A549 (cell line): ENCODE measurements around the gene TGFBR3. TPM values are rescaled to one million over a fixed set of nuclear protein-coding genes. Genes with fewer than 3 reads are reported as not detected.
A peak's percentile ranks its signal among the peaks of the same experiment; 100 is the strongest.

Source experiments
- BHLHE40 ChIP-seq: IDR thresholded peaks from 2 replicates; pipeline ENCODE4 v1.6.1; 2012; ENCODE audit warnings: low read depth, low read length, inconsistent platforms
- CBX8 ChIP-seq: fragments of 200-600 bp; sonication (generic); IDR thresholded peaks from 2 replicates; pipeline ENCODE4 v1.6.1; 2016
- CEBPB ChIP-seq, 2 experiments: fragments of >200 bp in 1 of 2; sonication (Bioruptor Twin) in 1 of 2; formaldehyde crosslinking in 1 of 2; IDR thresholded peaks; 2 replicates each; pipeline ENCODE4 v1.6.1; 2012 to 2016
- CHD2 ChIP-seq: fragments of 150-350 bp; IDR thresholded peaks from 2 replicates; pipeline ENCODE4 v1.6.1; 2014; ENCODE audit warnings: low read length; ENCODE audit not compliant: partially characterized antibody
- CHD4 ChIP-seq: fragments of 200-600 bp; sonication (generic); IDR thresholded peaks from 2 replicates; pipeline ENCODE4 v1.6.1; 2016; ENCODE audit warnings: antibody characterized with exemption, mild to moderate bottlenecking, borderline replicate concordance
- CTCF ChIP-seq: fragments of >200 bp; sonication (Bioruptor Twin); formaldehyde crosslinking; IDR thresholded peaks from 3 replicates; pipeline ENCODE4 v1.5.1; 2016
- EHF ChIP-seq: fragments of 250-450 bp; sonication (Bioruptor Pico); IDR thresholded peaks from 2 replicates; pipeline ENCODE4 v1.5.0; 2020; ENCODE audit warnings: mild to moderate bottlenecking
- EHMT2 ChIP-seq: fragments of 200-600 bp; sonication (generic); IDR thresholded peaks from 2 replicates; pipeline ENCODE4 v1.6.1; 2016; ENCODE audit warnings: antibody characterized with exemption, low read depth, mild to moderate bottlenecking, moderate library complexity
- EP300 ChIP-seq, 2 experiments: fragments of >200 bp; sonication (Bioruptor Twin); formaldehyde crosslinking; IDR thresholded peaks; 2 replicates in 1 of 2; 3 replicates in 1 of 2; pipeline ENCODE4 v1.6.1; 2016 to 2017
- ESRRA ChIP-seq: fragments of 150-350 bp; IDR thresholded peaks from 2 replicates; pipeline ENCODE4 v1.6.1; 2014; ENCODE audit warnings: mild to moderate bottlenecking, low read length, borderline replicate concordance
- FOSB ChIP-seq: fragments of 250-450 bp; sonication (Bioruptor Pico); IDR thresholded peaks from 2 replicates; pipeline ENCODE4 v1.5.0; 2020; ENCODE audit warnings: mild to moderate bottlenecking, moderate library complexity
- FOXS1 ChIP-seq: fragments of 250-450 bp; sonication (Bioruptor Pico); IDR thresholded peaks from 2 replicates; pipeline ENCODE4 v1.5.0; 2020; ENCODE audit warnings: mild to moderate bottlenecking, moderate library complexity
- GATA3 ChIP-seq: IDR thresholded peaks from 2 replicates; pipeline ENCODE4 v1.6.1; 2012; ENCODE audit warnings: borderline replicate concordance
- HDAC2 ChIP-seq: fragments of 200-600 bp; sonication (generic); IDR thresholded peaks from 2 replicates; pipeline ENCODE4 v1.6.1; 2016
- HOXB13 ChIP-seq: fragments of 250-450 bp; sonication (Bioruptor Pico); IDR thresholded peaks from 2 replicates; pipeline ENCODE4 v1.5.0; 2020; ENCODE audit warnings: low read depth, mild to moderate bottlenecking, moderate library complexity
- HOXB5 ChIP-seq: fragments of 250-450 bp; sonication (Bioruptor Pico); IDR thresholded peaks from 2 replicates; pipeline ENCODE4 v1.5.0; 2020; ENCODE audit warnings: mild to moderate bottlenecking, moderate library complexity
- JUNB ChIP-seq: fragments of >200 bp; sonication (Bioruptor Twin); formaldehyde crosslinking; IDR thresholded peaks from 2 replicates; pipeline ENCODE4 v1.6.1; 2016
- KDM1A ChIP-seq: fragments of 200-600 bp; sonication (generic); IDR thresholded peaks from 2 replicates; pipeline ENCODE4 v1.6.1; 2016; ENCODE audit warnings: low read depth, mild to moderate bottlenecking
- KDM5A ChIP-seq: fragments of 200-600 bp; sonication (generic); IDR thresholded peaks from 2 replicates; pipeline ENCODE4 v1.6.1; 2016; ENCODE audit warnings: antibody characterized with exemption, mild to moderate bottlenecking
- MAFK ChIP-seq: fragments of 450-650 bp; IDR thresholded peaks from 2 replicates; pipeline ENCODE4 v1.6.1; 2014; ENCODE audit not compliant: partially characterized antibody
- MAX ChIP-seq: IDR thresholded peaks from 2 replicates; pipeline ENCODE4 v1.6.1; 2012
- MAZ ChIP-seq: fragments of 150-350 bp; IDR thresholded peaks from 2 replicates; pipeline ENCODE4 v1.6.1; 2014; ENCODE audit warnings: antibody characterized with exemption, low read depth, low read length, borderline replicate concordance
- MYC ChIP-seq: IDR thresholded peaks from 2 replicates; pipeline ENCODE4 v1.6.1; 2012; ENCODE audit warnings: mild to moderate bottlenecking, inconsistent platforms, low read length, improper control_type of control experiment, borderline replicate concordance
- NFE2L2 ChIP-seq: fragments of 150-350 bp; conservative IDR thresholded peaks from 2 replicates; pipeline ENCODE4 v1.6.1; 2014; ENCODE audit warnings: low read length
- NR3C1 ChIP-seq: fragments of >200 bp; sonication (Bioruptor Twin); formaldehyde crosslinking; IDR thresholded peaks from 3 replicates; pipeline ENCODE4 v1.6.1; 2017
- PHF8 ChIP-seq: fragments of 200-600 bp; sonication (generic); IDR thresholded peaks from 2 replicates; pipeline ENCODE4 v1.6.1; 2016; ENCODE audit warnings: low read depth, mild to moderate bottlenecking, antibody characterized with exemption, moderate library complexity, borderline replicate concordance
- POLR2A ChIP-seq: IDR thresholded peaks from 2 replicates; pipeline ENCODE4 v1.6.1; 2012; ENCODE audit warnings: mild to moderate bottlenecking, low read length
- POLR2AphosphoS2 ChIP-seq: conservative IDR thresholded peaks from 2 replicates; pipeline ENCODE4 v1.6.1; 2012; ENCODE audit warnings: low read length, improper control_type of control experiment, inconsistent platforms
- RAD21 ChIP-seq, 2 experiments: fragments of >200 bp in 1 of 2; sonication (Bioruptor Twin) in 1 of 2; formaldehyde crosslinking in 1 of 2; IDR thresholded peaks in 1 of 2; conservative IDR thresholded peaks in 1 of 2; 2 replicates in 1 of 2; 3 replicates in 1 of 2; pipeline ENCODE4 v1.6.1; 2012 to 2018; ENCODE audit warnings: inconsistent platforms in 1 of 2
- RCOR1 ChIP-seq: fragments of 150-350 bp; IDR thresholded peaks from 2 replicates; pipeline ENCODE4 v1.6.1; 2014; ENCODE audit warnings: antibody characterized with exemption, low read length, low read depth
- RFX5 ChIP-seq: fragments of 450-650 bp; IDR thresholded peaks from 2 replicates; pipeline ENCODE4 v1.7.1; 2014; ENCODE audit warnings: antibody characterized with exemption, mild to moderate bottlenecking, moderate library complexity
- SMC3 ChIP-seq: fragments of >200 bp; sonication (Bioruptor Twin); formaldehyde crosslinking; IDR thresholded peaks from 3 replicates; pipeline ENCODE4 v1.6.1; 2018; ENCODE audit warnings: inconsistent platforms
- SREBF2 ChIP-seq: fragments of 450-650 bp; IDR thresholded peaks from 2 replicates; pipeline ENCODE4 v1.6.1; 2014; ENCODE audit warnings: mild to moderate bottlenecking, moderate library complexity
- TP53 ChIP-seq: fragments of 250-450 bp; sonication (Bioruptor Pico); IDR thresholded peaks from 2 replicates; pipeline ENCODE4 v1.5.0; 2021; ENCODE audit warnings: mild to moderate bottlenecking, moderate library complexity
- ZFP36 ChIP-seq: fragments of 450-650 bp; IDR thresholded peaks from 2 replicates; pipeline ENCODE4 v1.6.1; 2014; ENCODE audit warnings: borderline replicate concordance; ENCODE audit not compliant: partially characterized antibody
- ZNF302 ChIP-seq: fragments of 250-450 bp; sonication (Bioruptor Pico); IDR thresholded peaks from 2 replicates; pipeline ENCODE4 v1.9.0; 2021; ENCODE audit warnings: inconsistent platforms, mild to moderate bottlenecking, moderate library complexity
- polyA plus RNA-seq, 4 experiments: library from polyadenylated mRNA; depleted of rRNA in 3 of 4; stranded (reverse); fragments of >200 nt; fragmentation: RNase III in 1 of 4; extraction: RNeasy Plus Mini Kit Qiagen cat#74134 plus additional on column Dnase treatment in 1 of 4; gene quantifications; 2 replicates in 3 of 4; 3 replicates in 1 of 4; pipeline ENCODE4 v1.2.3, GENCODE V29; 2011 to 2017
- TF ChIP-seq, protein P1 (sequence below): fragments of 250-450 bp; sonication (Bioruptor Pico); IDR thresholded peaks from 2 replicates; pipeline ENCODE4 v1.5.0; 2021; ENCODE audit warnings: mild to moderate bottlenecking, moderate library complexity, borderline replicate concordance
- TF ChIP-seq, protein P2 (sequence below): fragments of 250-450 bp; sonication (Bioruptor Pico); IDR thresholded peaks from 2 replicates; pipeline ENCODE4 v1.5.0; 2020; ENCODE audit warnings: low read depth, mild to moderate bottlenecking, moderate library complexity
- TF ChIP-seq, protein P3 (sequence below): IDR thresholded peaks from 2 replicates; pipeline ENCODE4 v1.6.1; 2012
- TF ChIP-seq, protein P4 (sequence below): fragments of >200 bp; sonication (Bioruptor Twin); formaldehyde crosslinking; IDR thresholded peaks from 3 replicates; pipeline ENCODE4 v1.6.1; 2016

TGFBR3 gene
- polyA plus RNA-seq, 2 of the 4 experiments (the other 2 are of a cell fraction), result 5.0 to 8.9 TPM

DNA sequence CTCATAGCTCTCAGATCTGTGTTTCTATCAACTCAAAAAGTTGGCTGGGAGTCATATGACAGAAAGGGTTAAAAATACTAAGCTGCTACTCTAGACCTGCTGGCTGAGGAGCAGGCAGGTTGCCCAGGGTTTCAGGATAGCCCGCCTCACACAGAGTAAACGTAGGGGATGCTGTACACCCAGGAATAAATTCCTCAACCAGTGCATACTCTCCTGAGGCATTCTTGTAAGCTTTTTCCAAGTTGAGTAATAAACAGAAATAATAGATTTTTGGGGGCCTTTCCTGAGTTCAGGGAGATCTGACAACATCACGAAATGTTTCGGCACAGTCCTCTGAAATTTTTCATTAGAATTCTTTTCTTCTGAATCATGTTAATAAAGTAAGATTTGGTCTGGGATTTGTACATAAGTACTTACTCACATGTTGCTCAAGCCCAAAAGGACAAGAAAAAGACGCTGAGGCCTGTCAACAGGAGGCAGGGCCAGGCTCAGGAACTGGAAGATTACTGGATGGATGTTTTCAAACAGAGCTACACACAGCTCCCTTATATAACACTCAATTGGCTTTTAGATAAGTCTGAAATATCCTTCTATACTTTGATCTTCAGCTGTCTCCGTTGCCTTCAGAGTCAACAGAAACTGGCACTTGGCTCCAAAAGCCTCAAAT, 41.0 kb downstream of the TGFBR3 start (continued):
- no peak for TF ChIP-seq POLR2AphosphoS2
- TF ChIP-seq ESRRA, result no peak
- TF ChIP-seq EHF (CRISPR knock-in tag), result no peak
- peak; percentile 85 to 86 for TF ChIP-seq CEBPB (IDR thresholded peaks at IDR 0.05)
- no peak for TF ChIP-seq MYC
- peak; percentile 13; the same call in 1 of the 3 replicates for TF ChIP-seq CTCF
- TF ChIP-seq, protein P1, sequence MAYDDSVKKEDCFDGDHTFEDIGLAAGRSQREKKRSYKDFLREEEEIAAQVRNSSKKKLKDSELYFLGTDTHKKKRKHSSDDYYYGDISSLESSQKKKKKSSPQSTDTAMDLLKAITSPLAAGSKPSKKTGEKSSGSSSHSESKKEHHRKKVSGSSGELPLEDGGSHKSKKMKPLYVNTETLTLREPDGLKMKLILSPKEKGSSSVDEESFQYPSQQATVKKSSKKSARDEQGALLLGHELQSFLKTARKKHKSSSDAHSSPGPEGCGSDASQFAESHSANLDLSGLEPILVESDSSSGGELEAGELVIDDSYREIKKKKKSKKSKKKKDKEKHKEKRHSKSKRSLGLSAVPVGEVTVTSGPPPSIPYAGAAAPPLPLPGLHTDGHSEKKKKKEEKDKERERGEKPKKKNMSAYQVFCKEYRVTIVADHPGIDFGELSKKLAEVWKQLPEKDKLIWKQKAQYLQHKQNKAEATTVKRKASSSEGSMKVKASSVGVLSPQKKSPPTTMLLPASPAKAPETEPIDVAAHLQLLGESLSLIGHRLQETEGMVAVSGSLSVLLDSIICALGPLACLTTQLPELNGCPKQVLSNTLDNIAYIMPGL, result no peak
- no peak for TF ChIP-seq FOXS1 (CRISPR knock-in tag)
- TF ChIP-seq SREBF2, result no peak
- TF ChIP-seq NR3C1, result no peak
- TF ChIP-seq CBX8, result no peak
- TF ChIP-seq MAFK, result no peak
- no peak for TF ChIP-seq KDM5A
- peak; percentile 92 for TF ChIP-seq JUNB
- TF ChIP-seq MAX, result peak; percentile 27; the same call in 1 of the 2 replicates
- TF ChIP-seq EP300 (IDR thresholded peaks at IDR 0.05), result peak; percentile 79 to 86; a peak in 3 of 5 replicates
- TF ChIP-seq FOSB, result no peak
- no peak for TF ChIP-seq PHF8
- TF ChIP-seq POLR2A, result no peak
- TF ChIP-seq HDAC2, result no peak
- TF ChIP-seq, protein P2, sequence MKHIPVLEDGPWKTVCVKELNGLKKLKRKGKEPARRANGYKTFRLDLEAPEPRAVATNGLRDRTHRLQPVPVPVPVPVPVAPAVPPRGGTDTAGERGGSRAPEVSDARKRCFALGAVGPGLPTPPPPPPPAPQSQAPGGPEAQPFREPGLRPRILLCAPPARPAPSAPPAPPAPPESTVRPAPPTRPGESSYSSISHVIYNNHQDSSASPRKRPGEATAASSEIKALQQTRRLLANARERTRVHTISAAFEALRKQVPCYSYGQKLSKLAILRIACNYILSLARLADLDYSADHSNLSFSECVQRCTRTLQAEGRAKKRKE, result no peak
- TF ChIP-seq, protein P3, sequence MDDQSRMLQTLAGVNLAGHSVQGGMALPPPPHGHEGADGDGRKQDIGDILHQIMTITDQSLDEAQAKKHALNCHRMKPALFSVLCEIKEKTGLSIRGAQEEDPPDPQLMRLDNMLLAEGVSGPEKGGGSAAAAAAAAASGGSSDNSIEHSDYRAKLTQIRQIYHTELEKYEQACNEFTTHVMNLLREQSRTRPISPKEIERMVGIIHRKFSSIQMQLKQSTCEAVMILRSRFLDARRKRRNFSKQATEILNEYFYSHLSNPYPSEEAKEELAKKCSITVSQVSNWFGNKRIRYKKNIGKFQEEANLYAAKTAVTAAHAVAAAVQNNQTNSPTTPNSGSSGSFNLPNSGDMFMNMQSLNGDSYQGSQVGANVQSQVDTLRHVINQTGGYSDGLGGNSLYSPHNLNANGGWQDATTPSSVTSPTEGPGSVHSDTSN, result no peak
- TF ChIP-seq RAD21 (conservative IDR thresholded peaks at IDR 0.05 in 1 of 2, IDR thresholded peaks at IDR 0.05 in 1 of 2), result peak; percentile 14 to 66; a peak in 4 of 5 replicates
- no peak for TF ChIP-seq ZNF302 (CRISPR knock-in tag)
- peak; percentile 61; the same call in 1 of the 2 replicates for TF ChIP-seq GATA3
- no peak for TF ChIP-seq HOXB5 (CRISPR knock-in tag)
- TF ChIP-seq MAZ, result no peak
- no peak for TF ChIP-seq BHLHE40
- no peak for TF ChIP-seq CHD2
- TF ChIP-seq KDM1A, result no peak
- no peak for TF ChIP-seq TP53
- TF ChIP-seq HOXB13 (CRISPR knock-in tag), result no peak
- peak; percentile 50 for TF ChIP-seq SMC3
- TF ChIP-seq, protein P4, sequence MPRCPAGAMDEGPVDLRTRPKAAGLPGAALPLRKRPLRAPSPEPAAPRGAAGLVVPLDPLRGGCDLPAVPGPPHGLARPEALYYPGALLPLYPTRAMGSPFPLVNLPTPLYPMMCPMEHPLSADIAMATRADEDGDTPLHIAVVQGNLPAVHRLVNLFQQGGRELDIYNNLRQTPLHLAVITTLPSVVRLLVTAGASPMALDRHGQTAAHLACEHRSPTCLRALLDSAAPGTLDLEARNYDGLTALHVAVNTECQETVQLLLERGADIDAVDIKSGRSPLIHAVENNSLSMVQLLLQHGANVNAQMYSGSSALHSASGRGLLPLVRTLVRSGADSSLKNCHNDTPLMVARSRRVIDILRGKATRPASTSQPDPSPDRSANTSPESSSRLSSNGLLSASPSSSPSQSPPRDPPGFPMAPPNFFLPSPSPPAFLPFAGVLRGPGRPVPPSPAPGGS, result peak; percentile 77; the same call in 2 of the 3 replicates
- TF ChIP-seq EHMT2, result no peak
- TF ChIP-seq NFE2L2, result no peak
- TF ChIP-seq CHD4, result no peak
- no peak for TF ChIP-seq ZFP36
- no peak for TF ChIP-seq RFX5
- TF ChIP-seq RCOR1, result no peak
